Kidney epithelial cell (primary cell): Measurements from ENCODE around the gene RAB22A. TPM values are rescaled to one million over a fixed set of nuclear protein-coding genes. Genes with fewer than 3 reads are reported as not detected.

Source experiments
- DNase-seq: peaks from one replicate; pipeline ENCODE4 v3.0.0-alpha.2; 2010; ENCODE audit warnings: low read depth
- H3K27me3 ChIP-seq: 2 replicates; pipeline ENCODE4 v1.6.0; 2011; ENCODE audit warnings: low read length; ENCODE audit not compliant: control insufficient read depth, insufficient read depth
- H3K36me3 ChIP-seq: 2 replicates; pipeline ENCODE4 v1.5.1; 2011; ENCODE audit warnings: low read length; ENCODE audit not compliant: control insufficient read depth, insufficient read depth
- H3K4me3 ChIP-seq: 2 replicates; pipeline ENCODE4 v1.5.1; 2011; ENCODE audit warnings: low read depth, mild to moderate bottlenecking, control low read depth, low read length
- CTCF ChIP-seq: IDR thresholded peaks from 2 replicates; pipeline ENCODE4 v1.5.1; 2011; ENCODE audit warnings: mild to moderate bottlenecking, moderate library complexity, low read length, control low read depth, inconsistent platforms; ENCODE audit not compliant: insufficient read depth, poor library complexity, severe bottlenecking
- total RNA-seq: library from RNA; depleted of rRNA; stranded (reverse); fragments of >200 nt; gene quantifications from 2 replicates; pipeline ENCODE4 v1.2.3, GENCODE V29; 2015

RAB22A gene
- total RNA-seq, 1 donor from 2014 or later, result 23.3 TPM

- no peaks in the 10 kb centered on the region for H3K27me3 ChIP-seq
- H3K36me3 ChIP-seq, result no peaks in the 10 kb centered on the region
- no peak for TF ChIP-seq CTCF
- DNase-seq, result no peak
- H3K4me3 ChIP-seq, result no peak overlapping the region
Measured at GRCh38 chr20:58294497-58295455, 14.7 kb upstream of the RAB22A start.

- Histone ChIP-seq H3K27me3 (no peaks in the 10 kb centered on the region), H3K36me3 (no peaks in the 10 kb centered on the region), H3K4me3 (no peak overlapping the region)
- DNase-seq, result no peak
- TF ChIP-seq CTCF, result no peak
Measured at GRCh38 chr20:58296051-58296837, 13.3 kb upstream of the RAB22A start.

- no peak for TF ChIP-seq CTCF
- Histone ChIP-seq H3K27me3 (no peaks in the 10 kb centered on the region), H3K4me3 (no peak overlapping the region), H3K36me3 (no peaks in the 10 kb centered on the region)
- no peak for DNase-seq
Measured at GRCh38 chr20:58297394-58297793, 12.1 kb upstream of the RAB22A start.

GRCh38 chr20:58300321-58300720 is 9.2 kb upstream of the RAB22A start:
- Histone ChIP-seq H3K36me3 (no peaks in the 10 kb centered on the region), H3K4me3 (no peak overlapping the region), H3K27me3 (no peaks in the 10 kb centered on the region)
- DNase-seq, result no peak
- TF ChIP-seq CTCF, result no peak

GRCh38 chr20:58303547-58303946 is 6.0 kb upstream of the RAB22A start:
- no peak for TF ChIP-seq CTCF
- Histone ChIP-seq H3K4me3 (no peak overlapping the region), H3K27me3 (no peaks in the 10 kb centered on the region), H3K36me3 (no peaks in the 10 kb centered on the region)
- DNase-seq, result no peak
